WERI-Rb-1 (cell line): ENCODE measurements around the gene KBTBD7.

ENCODE experiments used
- DNase-seq: peaks from one replicate; pipeline ENCODE4 v3.0.0-alpha.2; 2020
- H3K27ac ChIP-seq: fragments of 250-450 bp; sonication (Bioruptor Pico); 2 replicates; pipeline ENCODE4 v1.5.1; 2020; ENCODE audit warnings: mild to moderate bottlenecking, moderate library complexity
- H3K27me3 ChIP-seq: fragments of 250-450 bp; sonication (Bioruptor Pico); 2 replicates; pipeline ENCODE4 v1.5.1; 2021; ENCODE audit warnings: mild to moderate bottlenecking, low read depth, moderate library complexity; ENCODE audit not compliant: insufficient read depth, severe bottlenecking
- H3K36me3 ChIP-seq: fragments of 250-450 bp; sonication (Bioruptor Pico); 2 replicates; pipeline ENCODE4 v1.5.1; 2020; ENCODE audit warnings: mild to moderate bottlenecking, moderate library complexity
- H3K4me3 ChIP-seq: 2 replicates; pipeline ENCODE4 v1.5.1; 2011; ENCODE audit warnings: low read depth, mild to moderate bottlenecking, control low read depth, low read length
- H3K9me3 ChIP-seq: fragments of 250-450 bp; sonication (Bioruptor Pico); 2 replicates; pipeline ENCODE4 v1.5.1; 2021; ENCODE audit warnings: mild to moderate bottlenecking, moderate library complexity; ENCODE audit not compliant: severe bottlenecking
- TF ChIP-seq, protein P1 (sequence below): IDR thresholded peaks from 2 replicates; pipeline ENCODE4 v1.5.1; 2011; ENCODE audit warnings: low read depth, mild to moderate bottlenecking, control low read depth, inconsistent platforms, low read length

The KBTBD7 gene

DNA sequence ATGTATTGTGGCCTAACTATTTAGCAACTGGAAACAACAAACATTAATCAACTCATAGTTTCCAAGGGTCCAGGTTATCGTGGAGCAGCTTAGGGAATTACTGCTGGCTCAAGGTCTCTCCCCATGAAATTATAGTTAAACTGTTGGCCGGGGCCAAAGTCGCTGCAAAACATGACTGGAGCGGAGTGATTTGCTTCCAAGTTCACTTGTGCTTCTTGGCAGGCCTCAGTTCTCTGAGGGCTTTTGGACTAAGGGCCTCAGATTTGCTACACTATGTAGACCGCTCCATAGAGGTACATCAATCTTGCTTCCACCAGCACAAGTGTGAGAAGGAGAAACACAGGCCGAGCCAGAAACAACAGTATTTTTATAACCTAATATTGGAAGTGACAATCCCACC lies 9.4 kb upstream of the KBTBD7 start:
- TF ChIP-seq, protein P1, sequence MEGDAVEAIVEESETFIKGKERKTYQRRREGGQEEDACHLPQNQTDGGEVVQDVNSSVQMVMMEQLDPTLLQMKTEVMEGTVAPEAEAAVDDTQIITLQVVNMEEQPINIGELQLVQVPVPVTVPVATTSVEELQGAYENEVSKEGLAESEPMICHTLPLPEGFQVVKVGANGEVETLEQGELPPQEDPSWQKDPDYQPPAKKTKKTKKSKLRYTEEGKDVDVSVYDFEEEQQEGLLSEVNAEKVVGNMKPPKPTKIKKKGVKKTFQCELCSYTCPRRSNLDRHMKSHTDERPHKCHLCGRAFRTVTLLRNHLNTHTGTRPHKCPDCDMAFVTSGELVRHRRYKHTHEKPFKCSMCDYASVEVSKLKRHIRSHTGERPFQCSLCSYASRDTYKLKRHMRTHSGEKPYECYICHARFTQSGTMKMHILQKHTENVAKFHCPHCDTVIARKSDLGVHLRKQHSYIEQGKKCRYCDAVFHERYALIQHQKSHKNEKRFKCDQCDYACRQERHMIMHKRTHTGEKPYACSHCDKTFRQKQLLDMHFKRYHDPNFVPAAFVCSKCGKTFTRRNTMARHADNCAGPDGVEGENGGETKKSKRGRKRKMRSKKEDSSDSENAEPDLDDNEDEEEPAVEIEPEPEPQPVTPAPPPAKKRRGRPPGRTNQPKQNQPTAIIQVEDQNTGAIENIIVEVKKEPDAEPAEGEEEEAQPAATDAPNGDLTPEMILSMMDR, result no peak
- no peak overlapping the region for H3K27ac ChIP-seq
- no peaks in the 10 kb centered on the region for H3K27me3 ChIP-seq
- H3K4me3 ChIP-seq, result no peak overlapping the region
- DNase-seq, result no peak
- H3K9me3 ChIP-seq, result no peaks in the 10 kb centered on the region
- H3K36me3 ChIP-seq, result no peaks in the 10 kb centered on the region

DNA sequence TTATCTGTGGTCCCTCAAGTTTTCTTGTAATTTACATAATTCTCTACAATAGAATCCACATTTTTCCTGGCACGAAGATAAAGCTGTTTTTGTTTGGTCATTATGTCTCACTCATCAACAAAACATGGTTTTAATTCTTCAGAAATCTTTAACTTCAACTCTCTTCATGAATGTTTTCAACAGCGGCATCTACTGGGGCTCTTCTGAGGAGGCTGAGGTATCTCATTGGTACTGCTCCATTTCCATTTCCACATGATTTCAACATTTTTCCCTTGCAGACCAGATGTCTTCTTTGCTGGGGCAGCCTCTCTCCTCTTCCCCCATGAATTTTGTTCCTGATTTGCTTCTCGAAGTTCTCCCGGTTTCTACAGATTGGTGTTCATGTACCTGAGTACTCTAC lies 5.8 kb upstream of the KBTBD7 start:
- Histone ChIP-seq H3K36me3 (no peaks in the 10 kb centered on the region), H3K27ac (no peak overlapping the region), H3K4me3 (no peak overlapping the region), H3K9me3 (no peaks in the 10 kb centered on the region), H3K27me3 (no peaks in the 10 kb centered on the region)
- no peak for DNase-seq
- TF ChIP-seq, protein P1, result no peak

DNA sequence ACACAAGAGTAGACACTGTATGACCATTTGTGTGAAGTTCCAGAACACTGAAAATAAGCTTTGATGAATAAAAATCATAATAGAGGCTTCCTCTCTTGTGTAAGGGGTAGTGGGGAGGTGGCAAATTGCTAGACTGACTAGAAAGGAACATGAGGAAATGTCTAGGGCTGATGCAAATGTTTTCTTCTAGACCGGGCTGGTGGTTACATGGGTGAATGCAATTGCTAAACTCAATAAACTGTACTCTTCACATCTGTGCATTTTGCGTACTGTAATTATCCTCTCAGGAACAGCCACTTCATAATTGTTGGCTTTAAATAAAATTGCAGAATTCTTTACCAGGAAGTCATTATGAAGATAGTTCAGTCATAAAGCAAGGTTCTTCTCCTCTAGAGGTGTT lies 5.2 kb upstream of the KBTBD7 start:
- TF ChIP-seq, protein P1, result no peak
- Histone ChIP-seq H3K4me3 (no peak overlapping the region), H3K9me3 (no peaks in the 10 kb centered on the region), H3K36me3 (no peaks in the 10 kb centered on the region), H3K27ac (no peak overlapping the region), H3K27me3 (no peaks in the 10 kb centered on the region)
- no peak for DNase-seq

DNA sequence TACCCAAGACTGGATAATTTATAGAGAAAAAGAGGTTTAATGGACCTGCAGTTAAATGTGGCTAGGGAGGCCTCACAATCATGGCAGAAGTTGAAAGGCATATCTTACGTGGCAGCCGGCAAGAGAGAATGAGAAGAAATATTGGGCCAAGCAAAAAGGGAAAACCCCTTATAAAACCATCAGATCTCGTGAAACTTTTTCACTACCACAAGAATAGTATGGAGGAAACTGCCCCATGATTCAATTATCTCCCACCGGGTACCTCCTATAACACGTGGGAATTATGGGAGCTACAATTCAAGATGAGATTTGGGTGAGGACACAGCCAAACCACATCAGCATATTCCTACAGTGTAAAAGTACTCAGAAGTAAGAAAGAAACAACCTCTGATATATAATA lies 4.7 kb upstream of the KBTBD7 start:
- H3K4me3 ChIP-seq, result no peak overlapping the region
- TF ChIP-seq, protein P1, result no peak
- no peaks in the 10 kb centered on the region for H3K9me3 ChIP-seq
- H3K27ac ChIP-seq, result no peak overlapping the region
- no peak for DNase-seq
- H3K36me3 ChIP-seq, result no peaks in the 10 kb centered on the region
- no peaks in the 10 kb centered on the region for H3K27me3 ChIP-seq

DNA sequence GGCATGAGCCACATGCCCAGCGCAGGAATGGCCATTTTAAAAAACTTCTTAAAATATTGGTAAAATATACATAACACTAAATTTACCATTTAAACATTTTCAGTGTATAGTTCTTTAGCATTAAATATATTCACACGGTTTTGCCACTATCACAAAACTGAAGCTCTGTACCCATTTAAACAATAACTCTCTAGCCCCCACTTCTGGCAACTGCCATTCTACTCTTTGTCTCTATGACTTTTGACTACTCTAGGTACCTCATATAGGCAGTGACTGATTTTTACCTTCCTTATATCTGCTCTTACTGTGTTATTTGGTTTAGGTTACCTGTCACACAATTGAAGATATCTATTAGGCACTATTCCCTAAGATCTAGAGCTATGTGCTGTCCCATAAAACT lies 2.3 kb upstream of the KBTBD7 start:
- Histone ChIP-seq H3K4me3 (no peak overlapping the region), H3K27me3 (no peaks in the 10 kb centered on the region), H3K27ac (no peak overlapping the region), H3K9me3 (no peaks in the 10 kb centered on the region), H3K36me3 (no peaks in the 10 kb centered on the region)
- TF ChIP-seq, protein P1, result no peak
- DNase-seq, result no peak

DNA sequence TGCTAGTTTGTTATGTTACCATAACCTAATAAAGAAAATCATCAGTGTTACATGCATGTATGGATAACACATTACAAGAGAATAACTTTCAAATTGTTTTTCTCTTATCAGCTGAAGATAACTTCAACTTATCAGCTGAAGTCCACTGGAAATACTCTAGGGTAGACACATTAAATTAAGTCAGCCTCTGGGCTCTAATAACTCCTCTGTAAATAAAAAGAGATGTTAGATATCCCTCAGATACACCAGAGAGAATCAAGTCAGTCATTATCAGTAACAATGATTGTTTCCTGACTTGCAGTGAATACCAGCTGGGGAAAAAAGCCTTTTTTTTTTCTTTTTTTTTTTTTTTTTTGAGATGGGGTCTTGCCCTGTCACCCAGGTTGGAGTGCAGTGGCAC lies 1.6 kb upstream of the KBTBD7 start:
- TF ChIP-seq, protein P1, result no peak
- Histone ChIP-seq H3K27me3 (no peaks in the 10 kb centered on the region), H3K4me3 (no peak overlapping the region), H3K36me3 (no peaks in the 10 kb centered on the region), H3K9me3 (no peaks in the 10 kb centered on the region), H3K27ac (no peak overlapping the region)
- no peak for DNase-seq
